Mesenchymal stem cell (in vitro differentiated cells and primary cell): ENCODE results near the gene GAREM1. TPM values are rescaled to one million over a fixed set of nuclear protein-coding genes. Genes with fewer than 3 reads are reported as not detected.

Experiments
- DNase-seq: peaks from one replicate; pipeline ENCODE4 v3.0.0-alpha.2; 2013
- H2AFZ ChIP-seq: one replicate; pipeline ENCODE4 v1.6.1; 2013; ENCODE audit warnings: low read depth, mild to moderate bottlenecking, control low read depth, inconsistent platforms, low read length, moderate library complexity
- H2AK5ac ChIP-seq: 2 replicates; pipeline ENCODE4 v1.6.1; 2013; ENCODE audit warnings: low read length, moderate library complexity, mild to moderate bottlenecking, inconsistent platforms; ENCODE audit not compliant: severe bottlenecking
- H2BK120ac ChIP-seq: one replicate; pipeline ENCODE4 v1.6.1; 2013; ENCODE audit warnings: low read depth, mild to moderate bottlenecking, inconsistent platforms, low read length, moderate library complexity
- H2BK12ac ChIP-seq, 2 experiments: one replicate each; pipeline ENCODE4 v1.6.1; 2013; ENCODE audit warnings: inconsistent platforms in 2 of 2, low read length in 2 of 2, mild to moderate bottlenecking in 2 of 2, moderate library complexity in 2 of 2, control low read depth in 1 of 2
- H2BK15ac ChIP-seq: one replicate; pipeline ENCODE4 v1.6.1; 2013; ENCODE audit warnings: mild to moderate bottlenecking, low read depth, inconsistent platforms; ENCODE audit not compliant: poor library complexity, severe bottlenecking
- H2BK5ac ChIP-seq: 2 replicates; pipeline ENCODE4 v1.6.1; 2013; ENCODE audit warnings: low read depth, mild to moderate bottlenecking, low read length, control low read depth, inconsistent platforms; ENCODE audit not compliant: poor library complexity, severe bottlenecking
- H3K14ac ChIP-seq, 2 experiments: one replicate each; pipeline ENCODE4 v1.6.1; 2013; ENCODE audit warnings: inconsistent platforms in 2 of 2, low read length in 2 of 2, control low read depth in 1 of 2, mild to moderate bottlenecking in 1 of 2, moderate library complexity in 1 of 2
- H3K18ac ChIP-seq, 2 experiments: one replicate each; pipeline ENCODE4 v1.6.1; 2013; ENCODE audit warnings: inconsistent platforms in 2 of 2, low read length in 2 of 2, control low read depth in 1 of 2, low read depth in 1 of 2, mild to moderate bottlenecking in 1 of 2
- H3K23ac ChIP-seq, 2 experiments: one replicate each; pipeline ENCODE4 v1.6.1; 2013; ENCODE audit warnings: inconsistent platforms in 2 of 2, low read length in 2 of 2, mild to moderate bottlenecking in 2 of 2, moderate library complexity in 2 of 2, control low read depth in 1 of 2
- H3K27ac ChIP-seq: 2 replicates; pipeline ENCODE4 v1.5.1; 2013; ENCODE audit warnings: mild to moderate bottlenecking, moderate library complexity, low read length, control low read depth, inconsistent platforms; ENCODE audit not compliant: poor library complexity, severe bottlenecking
- H3K27me3 ChIP-seq, 2 experiments: 2 replicates each; pipeline versions ENCODE4 v1.6.1 to v1.7.0; 2013; ENCODE audit warnings: low read length in 2 of 2, mild to moderate bottlenecking in 2 of 2, moderate library complexity in 2 of 2, control low read depth in 1 of 2, inconsistent platforms in 1 of 2; ENCODE audit not compliant: control insufficient read depth in 1 of 2, insufficient read depth in 1 of 2
- H3K36me3 ChIP-seq, 2 experiments: 2 replicates each; pipeline versions ENCODE4 v1.6.1 to v1.7.0; 2013; ENCODE audit warnings: low read length in 2 of 2, control low read depth in 1 of 2, inconsistent platforms in 1 of 2, low read depth in 1 of 2, mild to moderate bottlenecking in 1 of 2; ENCODE audit not compliant: insufficient read depth in 2 of 2, control insufficient read depth in 1 of 2
- H3K4ac ChIP-seq, 2 experiments: one replicate each; pipeline ENCODE4 v1.6.1; 2013; ENCODE audit warnings: inconsistent platforms in 2 of 2, low read length in 2 of 2, mild to moderate bottlenecking in 2 of 2, moderate library complexity in 2 of 2, control low read depth in 1 of 2, low read depth in 1 of 2
- H3K4me1 ChIP-seq: 2 replicates; pipeline ENCODE4 v1.6.1; 2013; ENCODE audit warnings: low read depth, low read length, control low read depth; ENCODE audit not compliant: control insufficient read depth, insufficient read depth
- H3K4me2 ChIP-seq: 2 replicates; pipeline ENCODE4 v1.6.1; 2013; ENCODE audit warnings: low read length, mild to moderate bottlenecking, inconsistent platforms; ENCODE audit not compliant: poor library complexity, severe bottlenecking
- H3K4me3 ChIP-seq, 2 experiments: 2 replicates each; pipeline versions ENCODE4 v1.5.1 to v1.7.0; 2013; ENCODE audit warnings: low read length in 2 of 2, mild to moderate bottlenecking in 2 of 2, control low read depth in 1 of 2, low read depth in 1 of 2; ENCODE audit not compliant: insufficient read depth in 1 of 2
- H3K79me1 ChIP-seq: replicated peaks from 2 replicates; pipeline ENCODE4 v1.6.1; 2013; ENCODE audit warnings: mild to moderate bottlenecking, control low read depth, low read length, inconsistent platforms; ENCODE audit not compliant: poor library complexity, severe bottlenecking
- H3K9ac ChIP-seq: 2 replicates; pipeline ENCODE4 v1.7.0; 2013; ENCODE audit warnings: mild to moderate bottlenecking, low read length, moderate library complexity
- H3K9me3 ChIP-seq: 2 replicates; pipeline ENCODE4 v1.7.0; 2013; ENCODE audit warnings: mild to moderate bottlenecking, low read length; ENCODE audit not compliant: control insufficient read depth
- H4K8ac ChIP-seq: one replicate; pipeline ENCODE4 v1.6.1; 2013; ENCODE audit warnings: inconsistent platforms, mild to moderate bottlenecking, low read length, moderate library complexity
- H4K91ac ChIP-seq: one replicate; pipeline ENCODE4 v1.6.1; 2013; ENCODE audit warnings: mild to moderate bottlenecking, low read length, inconsistent platforms
- WGBS: methylation state at CpG from one replicate; pipeline ENCODE4 v1.1.7; 2013; ENCODE audit warnings: mixed read lengths; 5-methylcytosine and 5-hydroxymethylcytosine counted together
- small RNA-seq: library from polyadenylated mRNA; stranded (forward); fragments of <200 nt; extraction: miRNeasy Mini kit (QIAGEN cat#:217004); gene quantifications from one replicate; pipeline ENCODE3, GENCODE V24; 2013; ENCODE audit warnings: low read depth

The GAREM1 gene

GRCh38 chr18:32216390-32216789 is 254.3 kb downstream of the GAREM1 start:
- H4K8ac ChIP-seq: no peak overlapping the region
- no peaks in the 10 kb centered on the region for H3K9me3 ChIP-seq
- H3K27me3 ChIP-seq: no peaks in the 10 kb centered on the region
- H2AFZ ChIP-seq: no peak overlapping the region
- no peak overlapping the region for H3K27ac ChIP-seq
- no peak overlapping the region for H3K4ac ChIP-seq
- H3K4me2 ChIP-seq: no peak overlapping the region
- H2AK5ac ChIP-seq: no peak overlapping the region
- no peak overlapping the region for H2BK120ac ChIP-seq
- no peak overlapping the region for H2BK12ac ChIP-seq
- no peaks in the 10 kb centered on the region for H3K4me1 ChIP-seq
- no peak overlapping the region for H2BK5ac ChIP-seq
- H3K79me1 ChIP-seq: no peaks in the 10 kb centered on the region
- H2BK15ac ChIP-seq: no peak overlapping the region
- no peak overlapping the region for H3K14ac ChIP-seq
- no peak overlapping the region for H4K91ac ChIP-seq
- DNase-seq: no peak
- H3K36me3 ChIP-seq: no peaks in the 10 kb centered on the region
- no peak overlapping the region for H3K9ac ChIP-seq
- H3K23ac ChIP-seq: no peak overlapping the region
- WGBS: 89% methylated on average over 2 of the region's 2 CpGs
- no peak overlapping the region for H3K4me3 ChIP-seq
- H3K18ac ChIP-seq: no peak overlapping the region

GRCh38 chr18:32213693-32214092 is 257.0 kb downstream of the GAREM1 start:
- Histone ChIP-seq H3K4me1 (no peaks in the 10 kb centered on the region), H2BK5ac (no peak overlapping the region), H2BK12ac (no peak overlapping the region), H2AK5ac (no peak overlapping the region), H3K14ac (no peak overlapping the region), H3K23ac (no peak overlapping the region), H4K91ac (no peak overlapping the region), H2BK120ac (no peak overlapping the region), H3K27me3 (no peaks in the 10 kb centered on the region), H3K36me3 (no peaks in the 10 kb centered on the region), H2AFZ (no peak overlapping the region), H3K27ac (no peak overlapping the region), H4K8ac (no peak overlapping the region), H3K4me2 (no peak overlapping the region), H3K79me1 (no peaks in the 10 kb centered on the region), H3K9ac (no peak overlapping the region), H2BK15ac (no peak overlapping the region), H3K4ac (no peak overlapping the region), H3K18ac (no peak overlapping the region), H3K4me3 (no peak overlapping the region), H3K9me3 (no peaks in the 10 kb centered on the region)
- no peak for DNase-seq
- 90% methylated on average over 2 of the region's 2 CpGs for WGBS

Small RNAs within 50 kb of the gene (small RNA-seq; reads per million reads assigned to genes)
- gene RF00019: not detected
